Mesenchymal stem cell (in vitro differentiated cells and primary cell): ENCODE results near the gene RP2.

Source experiments
- DNase-seq: peaks from one replicate; pipeline ENCODE4 v3.0.0-alpha.2; 2013
- H2AFZ ChIP-seq: one replicate; pipeline ENCODE4 v1.6.1; 2013; ENCODE audit warnings: low read depth, mild to moderate bottlenecking, control low read depth, inconsistent platforms, low read length, moderate library complexity
- H2AK5ac ChIP-seq: 2 replicates; pipeline ENCODE4 v1.6.1; 2013; ENCODE audit warnings: low read length, moderate library complexity, mild to moderate bottlenecking, inconsistent platforms; ENCODE audit not compliant: severe bottlenecking
- H2BK120ac ChIP-seq: one replicate; pipeline ENCODE4 v1.6.1; 2013; ENCODE audit warnings: low read depth, mild to moderate bottlenecking, inconsistent platforms, low read length, moderate library complexity
- H2BK12ac ChIP-seq, 2 experiments: one replicate each; pipeline ENCODE4 v1.6.1; 2013; ENCODE audit warnings: inconsistent platforms in 2 of 2, low read length in 2 of 2, mild to moderate bottlenecking in 2 of 2, moderate library complexity in 2 of 2, control low read depth in 1 of 2
- H2BK15ac ChIP-seq: one replicate; pipeline ENCODE4 v1.6.1; 2013; ENCODE audit warnings: mild to moderate bottlenecking, low read depth, inconsistent platforms; ENCODE audit not compliant: poor library complexity, severe bottlenecking
- H2BK5ac ChIP-seq: 2 replicates; pipeline ENCODE4 v1.6.1; 2013; ENCODE audit warnings: low read depth, mild to moderate bottlenecking, low read length, control low read depth, inconsistent platforms; ENCODE audit not compliant: poor library complexity, severe bottlenecking
- H3K14ac ChIP-seq, 2 experiments: one replicate each; pipeline ENCODE4 v1.6.1; 2013; ENCODE audit warnings: inconsistent platforms in 2 of 2, low read length in 2 of 2, control low read depth in 1 of 2, mild to moderate bottlenecking in 1 of 2, moderate library complexity in 1 of 2
- H3K18ac ChIP-seq, 2 experiments: one replicate each; pipeline ENCODE4 v1.6.1; 2013; ENCODE audit warnings: inconsistent platforms in 2 of 2, low read length in 2 of 2, control low read depth in 1 of 2, low read depth in 1 of 2, mild to moderate bottlenecking in 1 of 2
- H3K23ac ChIP-seq, 2 experiments: one replicate each; pipeline ENCODE4 v1.6.1; 2013; ENCODE audit warnings: inconsistent platforms in 2 of 2, low read length in 2 of 2, mild to moderate bottlenecking in 2 of 2, moderate library complexity in 2 of 2, control low read depth in 1 of 2
- H3K27ac ChIP-seq: 2 replicates; pipeline ENCODE4 v1.5.1; 2013; ENCODE audit warnings: mild to moderate bottlenecking, moderate library complexity, low read length, control low read depth, inconsistent platforms; ENCODE audit not compliant: poor library complexity, severe bottlenecking
- H3K27me3 ChIP-seq, 2 experiments: 2 replicates each; pipeline versions ENCODE4 v1.6.1 to v1.7.0; 2013; ENCODE audit warnings: low read length in 2 of 2, mild to moderate bottlenecking in 2 of 2, moderate library complexity in 2 of 2, control low read depth in 1 of 2, inconsistent platforms in 1 of 2; ENCODE audit not compliant: control insufficient read depth in 1 of 2, insufficient read depth in 1 of 2
- H3K36me3 ChIP-seq, 2 experiments: 2 replicates each; pipeline versions ENCODE4 v1.6.1 to v1.7.0; 2013; ENCODE audit warnings: low read length in 2 of 2, control low read depth in 1 of 2, inconsistent platforms in 1 of 2, low read depth in 1 of 2, mild to moderate bottlenecking in 1 of 2; ENCODE audit not compliant: insufficient read depth in 2 of 2, control insufficient read depth in 1 of 2
- H3K4ac ChIP-seq, 2 experiments: one replicate each; pipeline ENCODE4 v1.6.1; 2013; ENCODE audit warnings: inconsistent platforms in 2 of 2, low read length in 2 of 2, mild to moderate bottlenecking in 2 of 2, moderate library complexity in 2 of 2, control low read depth in 1 of 2, low read depth in 1 of 2
- H3K4me1 ChIP-seq: 2 replicates; pipeline ENCODE4 v1.6.1; 2013; ENCODE audit warnings: low read depth, low read length, control low read depth; ENCODE audit not compliant: control insufficient read depth, insufficient read depth
- H3K4me2 ChIP-seq: 2 replicates; pipeline ENCODE4 v1.6.1; 2013; ENCODE audit warnings: low read length, mild to moderate bottlenecking, inconsistent platforms; ENCODE audit not compliant: poor library complexity, severe bottlenecking
- H3K4me3 ChIP-seq, 2 experiments: 2 replicates each; pipeline versions ENCODE4 v1.5.1 to v1.7.0; 2013; ENCODE audit warnings: low read length in 2 of 2, mild to moderate bottlenecking in 2 of 2, control low read depth in 1 of 2, low read depth in 1 of 2; ENCODE audit not compliant: insufficient read depth in 1 of 2
- H3K79me1 ChIP-seq: replicated peaks from 2 replicates; pipeline ENCODE4 v1.6.1; 2013; ENCODE audit warnings: mild to moderate bottlenecking, control low read depth, low read length, inconsistent platforms; ENCODE audit not compliant: poor library complexity, severe bottlenecking
- H3K9ac ChIP-seq: 2 replicates; pipeline ENCODE4 v1.7.0; 2013; ENCODE audit warnings: mild to moderate bottlenecking, low read length, moderate library complexity
- H3K9me3 ChIP-seq: 2 replicates; pipeline ENCODE4 v1.7.0; 2013; ENCODE audit warnings: mild to moderate bottlenecking, low read length; ENCODE audit not compliant: control insufficient read depth
- H4K8ac ChIP-seq: one replicate; pipeline ENCODE4 v1.6.1; 2013; ENCODE audit warnings: inconsistent platforms, mild to moderate bottlenecking, low read length, moderate library complexity
- H4K91ac ChIP-seq: one replicate; pipeline ENCODE4 v1.6.1; 2013; ENCODE audit warnings: mild to moderate bottlenecking, low read length, inconsistent platforms
- WGBS: methylation state at CpG from one replicate; pipeline ENCODE4 v1.1.7; 2013; ENCODE audit warnings: mixed read lengths; 5-methylcytosine and 5-hydroxymethylcytosine counted together

The RP2 gene

DNA sequence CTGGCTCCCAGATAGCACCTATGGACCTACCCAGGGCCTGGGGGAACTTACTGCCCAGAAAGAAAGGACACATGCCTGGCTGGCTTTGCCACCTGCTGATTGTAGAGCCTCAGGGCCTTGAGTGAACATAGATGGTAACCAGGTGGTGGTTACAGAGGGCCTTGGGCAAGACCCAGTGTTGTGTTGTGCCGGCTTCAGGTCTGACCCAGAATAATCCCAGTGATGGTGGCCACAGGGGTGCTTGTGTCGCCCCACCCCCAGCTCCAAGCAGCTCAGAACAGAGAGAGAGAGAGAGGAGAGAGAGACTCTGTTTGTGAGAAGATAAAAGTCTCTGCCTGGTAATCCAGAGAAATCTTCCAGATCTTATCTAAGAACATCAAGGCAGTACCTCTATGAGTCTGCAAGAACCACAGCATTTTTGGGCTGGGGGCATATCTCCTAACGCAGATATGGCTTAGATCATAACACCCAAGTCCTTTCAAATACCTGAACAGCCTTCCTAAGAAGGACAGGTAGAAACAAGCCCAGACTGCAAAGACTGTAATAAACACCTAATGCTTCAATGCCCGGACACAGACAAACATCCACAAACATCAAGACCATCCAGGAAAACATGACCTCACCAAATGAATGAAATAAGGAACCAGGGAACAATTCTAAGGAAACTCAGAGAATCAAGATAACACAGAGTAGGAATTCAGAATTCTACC is 16.3 kb upstream of the RP2 start:
- Histone ChIP-seq H3K4me3 (no peak overlapping the region), H3K27me3 (peaks cover 0 to 44% of the 10 kb centered on the region in 2 experiments), H3K27ac (no peak overlapping the region), H2BK5ac (no peak overlapping the region), H4K8ac (no peak overlapping the region), H2AK5ac (no peak overlapping the region), H2BK12ac (no peak overlapping the region), H2BK15ac (no peak overlapping the region), H3K4me2 (no peak overlapping the region), H3K9ac (no peak overlapping the region), H3K36me3 (no peaks in the 10 kb centered on the region), H3K4ac (no peak overlapping the region), H3K23ac (no peak overlapping the region), H3K14ac (no peak overlapping the region), H3K9me3 (no peaks in the 10 kb centered on the region), H3K79me1 (no peaks in the 10 kb centered on the region), H3K18ac (no peak overlapping the region), H2AFZ (no peak overlapping the region), H4K91ac (no peak overlapping the region), H2BK120ac (no peak overlapping the region), H3K4me1 (peaks cover 5% of the 10 kb centered on the region)
- 87% methylated on average over 3 of the region's 4 CpGs for WGBS
- DNase-seq: no peak

DNA sequence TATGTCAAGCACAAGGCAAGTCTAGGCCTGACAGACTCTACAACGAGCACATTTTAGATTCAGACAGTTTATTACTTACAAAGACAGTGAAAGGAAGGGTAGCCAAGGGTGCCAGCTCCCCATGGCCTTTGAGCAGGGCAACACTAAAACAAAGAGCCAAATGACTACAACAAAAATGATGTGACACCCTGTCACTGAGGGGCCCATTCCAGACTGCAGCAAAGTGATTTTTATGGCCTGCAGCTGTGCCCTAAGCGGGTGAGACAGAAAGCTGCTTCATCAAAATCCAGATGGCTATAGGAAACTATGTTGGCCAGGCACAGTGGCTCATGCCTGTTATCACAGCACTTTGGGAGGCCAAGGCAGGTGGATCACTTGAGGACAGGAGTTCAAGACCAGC is 13.4 kb upstream of the RP2 start:
- Histone ChIP-seq H3K9ac (no peak overlapping the region), H2BK120ac (no peak overlapping the region), H2BK5ac (no peak overlapping the region), H3K4me3 (no peak overlapping the region), H3K4me2 (no peak overlapping the region), H3K27me3 (peaks cover 0 to 29% of the 10 kb centered on the region in 2 experiments), H2AFZ (no peak overlapping the region), H3K36me3 (no peaks in the 10 kb centered on the region), H3K14ac (no peak overlapping the region), H3K9me3 (no peaks in the 10 kb centered on the region), H2BK12ac (no peak overlapping the region), H3K79me1 (no peaks in the 10 kb centered on the region), H3K4me1 (peaks cover 5% of the 10 kb centered on the region), H2AK5ac (no peak overlapping the region), H3K23ac (no peak overlapping the region), H4K8ac (no peak overlapping the region), H3K4ac (no peak overlapping the region), H3K27ac (no peak overlapping the region), H2BK15ac (no peak overlapping the region), H3K18ac (no peak overlapping the region), H4K91ac (no peak overlapping the region)
- WGBS: 92% methylated on average over 2 of the region's 2 CpGs
- no peak for DNase-seq

DNA sequence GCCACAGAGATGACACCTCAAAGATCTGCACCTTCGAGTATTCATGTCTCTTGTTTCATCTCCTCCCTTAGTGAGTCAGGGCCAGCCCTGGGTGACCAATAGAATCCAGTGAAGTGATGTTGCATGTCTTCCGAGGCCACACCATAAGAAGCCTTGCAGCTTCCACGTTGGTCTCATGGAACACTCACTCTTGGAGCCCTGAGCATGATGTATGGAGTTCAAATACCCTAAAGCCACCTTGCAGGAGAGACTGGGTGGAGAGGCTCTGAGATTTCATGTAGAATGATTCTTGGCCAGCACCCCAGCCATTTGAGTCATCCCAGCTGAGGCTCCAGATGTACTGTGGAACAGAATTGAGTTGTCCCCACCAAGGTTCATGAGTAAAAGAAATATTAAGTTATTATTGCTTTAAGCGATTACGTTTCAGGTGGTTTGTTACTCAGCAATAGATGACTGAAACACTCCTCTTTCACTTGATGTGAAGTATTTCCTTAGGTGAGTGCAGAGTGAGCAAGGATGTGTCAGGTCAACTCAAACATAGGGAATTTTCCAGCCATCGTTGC is 5.0 kb upstream of the RP2 start:
- Histone ChIP-seq H3K4me3 (no peak overlapping the region), H2BK12ac (no peak overlapping the region), H3K14ac (no peak overlapping the region), H3K4me1 (peaks cover 1% of the 10 kb centered on the region), H3K4me2 (no peak overlapping the region), H3K36me3 (no peaks in the 10 kb centered on the region), H3K4ac (no peak overlapping the region), H2BK5ac (no peak overlapping the region), H2BK15ac (no peak overlapping the region), H2AFZ (no peak overlapping the region), H3K9ac (no peak overlapping the region), H2AK5ac (no peak overlapping the region), H2BK120ac (no peak overlapping the region), H3K79me1 (no peaks in the 10 kb centered on the region), H4K91ac (no peak overlapping the region), H3K27me3 (peaks cover 0 to 4% of the 10 kb centered on the region in 2 experiments), H3K27ac (no peak overlapping the region), H4K8ac (no peak overlapping the region), H3K18ac (no peak overlapping the region), H3K23ac (no peak overlapping the region), H3K9me3 (no peaks in the 10 kb centered on the region)
- 94% methylated on average over 6 of the region's 6 CpGs for WGBS
- DNase-seq: no peak

DNA sequence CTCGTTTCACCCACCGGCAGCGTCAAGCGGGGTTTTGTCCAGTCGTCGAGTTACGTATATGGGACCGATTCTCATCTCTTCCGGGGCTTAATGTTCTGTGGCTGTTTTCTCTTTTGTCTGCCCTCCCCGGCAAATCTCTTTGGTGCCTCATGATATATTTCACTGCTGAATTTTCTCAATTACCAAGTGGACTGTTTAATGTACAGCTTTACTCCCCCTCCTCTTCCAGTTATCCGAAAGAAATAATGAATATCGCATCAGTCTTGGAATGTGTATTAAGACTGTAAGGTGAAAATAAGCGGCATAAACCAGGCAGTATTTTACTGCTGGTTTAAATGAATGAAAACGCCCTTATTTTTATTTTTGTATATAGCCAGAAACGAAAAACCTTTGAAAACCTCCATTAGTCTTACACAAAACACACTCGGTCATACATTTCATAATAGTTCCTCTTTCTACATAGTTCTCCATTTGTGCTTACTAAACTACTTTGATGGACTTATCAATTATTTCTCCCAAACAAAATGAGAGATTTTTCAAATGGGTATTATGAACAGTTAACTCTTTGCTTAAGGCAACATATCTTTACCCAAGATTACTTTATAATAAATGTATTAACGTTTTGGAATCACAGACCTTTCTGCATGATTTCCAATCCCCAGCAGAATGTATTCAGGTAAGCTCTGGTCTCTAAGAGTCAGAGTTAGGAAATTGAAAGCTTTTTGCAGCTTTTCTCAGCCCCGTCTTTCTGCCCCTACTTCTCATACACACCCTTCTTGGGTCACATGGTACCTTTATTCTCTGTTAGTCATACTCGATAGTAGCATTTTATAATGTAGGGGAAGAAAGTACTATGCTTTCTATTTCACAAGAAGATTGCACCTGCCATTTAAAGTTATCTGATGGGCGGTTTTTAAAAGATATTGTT is 979 bp downstream of the RP2 start:
- Histone ChIP-seq H3K14ac (no peak overlapping the region), H3K4me3 (peak overlapping the region; percentile 69 to 86), H3K4me1 (peaks cover 5% of the 10 kb centered on the region), H2BK12ac (no peak overlapping the region), H3K27me3 (no peaks in the 10 kb centered on the region), H3K4ac (no peak overlapping the region), H3K9ac (peak overlapping the region; percentile 87), H2BK5ac (no peak overlapping the region), H2BK15ac (no peak overlapping the region), H3K27ac (peak overlapping the region; percentile 91), H3K36me3 (no peaks in the 10 kb centered on the region), H4K91ac (peak overlapping the region; percentile 39), H3K79me1 (no peaks in the 10 kb centered on the region), H3K23ac (no peak overlapping the region), H3K4me2 (peak overlapping the region; percentile 63), H2AFZ (no peak overlapping the region), H2BK120ac (no peak overlapping the region), H2AK5ac (no peak overlapping the region), H3K9me3 (no peaks in the 10 kb centered on the region), H4K8ac (no peak overlapping the region), H3K18ac (peak overlapping the region in 1 of 2 experiments; percentile 54)
- 0% methylated on average over 10 of the region's 20 CpGs for WGBS
- peak; percentile 63 for DNase-seq
